Lung (tissue), 12 donors: ENCODE results near the gene TRIM32. TPM values are rescaled to one million over a fixed set of nuclear protein-coding genes. Genes with fewer than 3 reads are reported as not detected.

ENCODE experiments used
- ATAC-seq: fragments of 200-7000 bp; cut with Tn5 transposase; one replicate; pipeline ENCODE4 v1.9.1; 2020; ENCODE audit warnings: moderate number of reproducible peaks; ENCODE audit not compliant: insufficient read depth, low FRiP score
- DNase-seq, 3 donors: peaks; one replicate each; pipeline ENCODE4 v3.0.0-alpha.2; 2013 to 2017
- H3K27ac ChIP-seq, 2 donors: one replicate each; pipeline ENCODE4 v1.5.1; 2013; ENCODE audit warnings: mild to moderate bottlenecking in 2 of 2, moderate library complexity in 2 of 2, control low read depth in 1 of 2, inconsistent platforms in 1 of 2, low read depth in 1 of 2, low read length in 1 of 2
- H3K27me3 ChIP-seq, 3 donors: one replicate each; pipeline ENCODE4 v1.5.1; 2013; ENCODE audit warnings: low read length in 2 of 3; ENCODE audit not compliant: control insufficient read depth in 3 of 3, insufficient read depth in 3 of 3
- H3K36me3 ChIP-seq, 4 donors: one replicate each; pipeline ENCODE4 v1.5.1; 2013; ENCODE audit warnings: low read length in 4 of 4, mild to moderate bottlenecking in 1 of 4, moderate library complexity in 1 of 4; ENCODE audit not compliant: control insufficient read depth in 4 of 4, insufficient read depth in 4 of 4
- H3K4me1 ChIP-seq, 5 donors: one replicate each; pipeline ENCODE4 v1.5.1; 2013; ENCODE audit warnings: low read length in 5 of 5, mild to moderate bottlenecking in 2 of 5, moderate library complexity in 1 of 5; ENCODE audit not compliant: control insufficient read depth in 5 of 5, insufficient read depth in 5 of 5
- H3K4me3 ChIP-seq: one replicate; pipeline ENCODE4 v1.5.1; 2013; ENCODE audit warnings: mild to moderate bottlenecking, control low read depth, moderate library complexity
- H3K9ac ChIP-seq, 2 donors: one replicate each; pipeline ENCODE4 v1.5.1; 2013; ENCODE audit warnings: low read length in 2 of 2, control low read depth in 1 of 2; ENCODE audit not compliant: insufficient read depth in 1 of 2
- H3K9me3 ChIP-seq, 4 donors: one replicate each; pipeline ENCODE4 v1.5.1; 2013; ENCODE audit warnings: low read length in 3 of 4, mild to moderate bottlenecking in 1 of 4, moderate library complexity in 1 of 4; ENCODE audit not compliant: control insufficient read depth in 4 of 4, insufficient read depth in 3 of 4
- CTCF ChIP-seq: IDR thresholded peaks from 2 replicates; pipeline ENCODE4 v1.5.1; 2012; ENCODE audit warnings: mild to moderate bottlenecking; ENCODE audit errors: control extremely low read depth, extremely low read depth
- WGBS, 2 donors: extraction: QIAGEN DNeasy Blood & Tissue Kit; methylation state at CpG; one replicate each; pipeline ENCODE4 v1.1.7; 2013; 5-methylcytosine and 5-hydroxymethylcytosine counted together
- polyA plus RNA-seq, 2 donors: library from polyadenylated mRNA; stranded (reverse); fragments of 200-250 nt; gene quantifications; one replicate each; pipeline ENCODE4 v1.2.1, GENCODE V29; 2013
- total RNA-seq, 2 donors: library from RNA; depleted of rRNA in 1 of 2; stranded (reverse); fragments of >200 nt in 1 of 2; gene quantifications; one replicate each; pipeline ENCODE4 v1.2.1, GENCODE V29; 2014 to 2021
- donor health status: control.
- donor health status: control.
- donor health status: Bipolar disorder and iron deficiency.
- donor health status: healthy.
- donor health status: DM: yes; HTN: yes; CAD: no.

TRIM32 gene
- total and polyA plus RNA-seq, 4 donors, result 2.7 to 20.2 (median 12.1) TPM

DNA sequence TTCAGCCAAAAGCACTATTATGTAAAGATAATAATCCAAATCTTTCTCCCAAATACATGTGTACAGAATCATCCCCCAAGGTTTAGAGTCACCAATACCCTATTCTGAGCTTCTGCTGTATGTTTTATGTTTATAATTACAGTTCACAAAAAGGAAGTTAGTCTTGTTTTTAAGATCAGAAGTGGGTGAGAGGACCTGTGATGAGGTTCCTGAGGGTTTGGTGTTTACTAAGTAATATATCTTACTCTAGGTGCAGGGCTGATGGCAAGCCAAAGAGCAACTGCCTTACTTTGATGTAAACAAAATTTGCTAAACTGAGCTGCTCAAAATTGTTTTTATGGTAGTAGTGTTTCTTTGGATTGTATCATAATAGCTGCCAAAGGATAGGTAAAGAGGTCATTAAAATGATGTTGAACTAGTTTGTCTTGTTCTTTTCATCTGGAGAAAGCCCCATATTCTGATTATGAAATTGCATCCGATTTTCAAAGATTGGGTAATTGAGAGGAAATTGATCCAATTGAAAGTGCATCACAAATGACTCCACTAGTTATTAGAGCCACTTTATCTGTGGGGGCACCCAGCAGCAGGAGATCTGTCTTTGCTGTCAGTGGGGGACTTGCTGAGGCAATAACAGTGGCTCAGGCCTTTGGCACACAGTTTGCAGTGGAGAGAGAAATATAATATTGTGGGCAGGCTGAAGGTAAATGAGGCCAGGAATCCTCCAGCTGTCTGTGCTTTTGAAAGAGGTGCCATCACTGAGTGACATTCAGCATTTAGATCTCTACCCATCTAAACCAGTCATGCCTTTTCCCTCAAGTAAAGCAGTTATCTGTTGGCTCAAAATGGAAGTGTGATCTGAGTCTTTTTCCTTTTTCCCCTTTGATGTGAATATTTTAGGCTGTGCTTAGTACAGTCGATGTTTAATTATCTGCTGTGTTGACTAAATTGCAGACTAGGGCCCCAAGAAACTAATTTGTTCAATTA is 14.1 kb downstream of the TRIM32 start:
- Histone ChIP-seq H3K9ac (no peak overlapping the region), H3K4me1 (peaks cover 0 to 8% (median 0%) of the 10 kb centered on the region in 5 donors), H3K36me3 (peaks cover 20 to 26% (median 24%) of the 10 kb centered on the region in 4 donors), H3K27ac (no peak overlapping the region), H3K9me3 (peaks cover 0 to 3% (median 0%) of the 10 kb centered on the region in 4 donors), H3K4me3 (no peak overlapping the region), H3K27me3 (no peaks in the 10 kb centered on the region)
- DNase-seq (no peak), ATAC-seq (no peak)
- WGBS, 2 donors, result 70% methylated on average over 2 of the region's 2 CpGs
- no peak for TF ChIP-seq CTCF

GRCh38 chr9:116701940-116702642 is 15.0 kb downstream of the TRIM32 start:
- no peak for DNase-seq
- peaks cover 0 to 8% (median 0%) of the 10 kb centered on the region in 5 donors for H3K4me1 ChIP-seq
- peaks cover 0 to 3% (median 0%) of the 10 kb centered on the region in 4 donors for H3K9me3 ChIP-seq
- peaks cover 20 to 26% (median 24%) of the 10 kb centered on the region in 4 donors for H3K36me3 ChIP-seq
- no peak for TF ChIP-seq CTCF
- ATAC-seq, result no peak
- no peaks in the 10 kb centered on the region for H3K27me3 ChIP-seq
- no peak overlapping the region for H3K27ac ChIP-seq
- no peak overlapping the region for H3K9ac ChIP-seq
- H3K4me3 ChIP-seq, result no peak overlapping the region
- 86 to 90% methylated on average over 2 of the region's 2 CpGs for WGBS, 2 donors

GRCh38 chr9:116703634-116704033 is 16.5 kb downstream of the TRIM32 start:
- no peak for TF ChIP-seq CTCF
- Histone ChIP-seq H3K36me3 (peaks cover 10 to 21% (median 18%) of the 10 kb centered on the region in 4 donors), H3K27me3 (no peaks in the 10 kb centered on the region), H3K4me3 (no peak overlapping the region), H3K27ac (no peak overlapping the region), H3K9ac (no peak overlapping the region), H3K9me3 (peaks cover 0 to 3% (median 0%) of the 10 kb centered on the region in 4 donors), H3K4me1 (peaks cover 0 to 8% (median 0%) of the 10 kb centered on the region in 5 donors)
- DNase-seq, result no peak
- no peak for ATAC-seq
- whole genome bisulfite sequencing, 2 donors, result 92 to 95% methylated on average over 1 of the region's 3 CpGs
